Measurements from ENCODE around the gene GFRA4.
A peak's percentile ranks its signal among the peaks of the same experiment; 100 is the strongest.

GFRA4 gene

DNA sequence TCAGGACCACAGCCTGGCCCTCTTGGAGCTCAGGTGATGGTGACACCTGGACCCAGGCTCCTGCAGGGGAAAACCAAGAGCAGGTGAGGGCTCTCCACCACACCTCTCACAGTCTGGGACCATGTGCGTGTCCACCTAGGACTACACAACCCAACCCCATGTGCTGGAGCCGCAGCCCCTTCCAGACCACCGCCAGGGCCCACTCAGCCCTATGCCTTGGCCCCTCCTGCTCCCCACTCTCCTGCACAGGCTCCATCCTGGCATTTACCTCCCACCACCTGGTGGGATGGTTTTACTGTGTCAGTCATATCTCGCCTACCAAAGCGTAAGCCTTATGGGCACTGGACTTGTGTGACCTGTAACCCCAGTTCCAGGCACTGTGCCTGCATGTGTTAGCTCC lies 31.7 kb upstream of the GFRA4 start:
- no peak for DNase-seq (ENCODE audit: low spot score)

DNA sequence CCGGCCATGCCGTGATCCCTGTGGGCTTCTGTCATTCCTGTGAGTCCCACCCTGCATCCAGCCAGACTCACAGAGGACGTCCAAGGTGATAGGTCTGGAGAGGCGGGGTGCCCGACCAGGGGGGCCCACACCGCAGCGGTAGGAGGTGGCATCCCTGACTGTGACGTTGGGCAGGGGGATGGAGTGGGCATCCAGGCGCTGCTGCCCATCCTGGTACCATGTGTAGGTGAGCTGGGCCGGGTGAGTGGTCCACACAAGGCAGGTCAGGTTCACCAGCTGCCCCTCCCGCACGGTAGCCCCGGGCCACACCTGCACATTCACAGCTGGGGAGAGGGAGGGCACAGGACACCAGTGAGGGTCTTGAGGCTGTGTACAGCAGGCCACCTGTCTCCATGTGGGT lies 30.2 kb upstream of the GFRA4 start:
- no peak for DNase-seq (ENCODE audit: low spot score)

DNA sequence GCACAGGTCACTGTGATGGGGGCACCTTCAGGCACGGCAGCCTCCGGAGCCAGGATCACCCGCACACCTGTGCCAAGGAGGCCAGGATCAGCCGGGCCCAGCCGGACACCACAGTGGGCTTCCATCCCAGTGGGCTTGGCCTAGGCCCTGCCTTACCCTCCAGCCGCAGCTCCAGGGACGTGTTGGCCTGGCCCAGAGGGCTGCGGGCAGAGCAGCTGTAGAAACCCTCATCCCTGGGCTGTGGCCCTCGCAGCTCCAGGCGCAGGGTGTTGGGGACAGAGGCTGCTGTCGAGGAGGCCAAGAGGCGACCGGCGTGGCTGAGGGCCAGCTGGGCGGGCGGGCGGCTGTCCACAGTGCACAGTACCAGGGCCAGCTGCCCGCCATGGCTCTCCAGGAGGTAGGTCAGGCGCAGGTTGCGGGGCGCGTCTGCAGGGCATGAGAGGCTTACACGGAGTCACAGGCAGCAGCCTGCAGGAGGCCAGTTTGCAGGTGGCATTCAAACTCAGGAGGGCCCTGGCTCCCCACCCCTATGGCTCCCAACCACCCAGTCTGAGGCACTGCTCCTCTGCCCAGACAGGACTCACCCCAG lies 29.6 kb upstream of the GFRA4 start:
- no peak for DNase-seq (ENCODE audit: low spot score)

DNA sequence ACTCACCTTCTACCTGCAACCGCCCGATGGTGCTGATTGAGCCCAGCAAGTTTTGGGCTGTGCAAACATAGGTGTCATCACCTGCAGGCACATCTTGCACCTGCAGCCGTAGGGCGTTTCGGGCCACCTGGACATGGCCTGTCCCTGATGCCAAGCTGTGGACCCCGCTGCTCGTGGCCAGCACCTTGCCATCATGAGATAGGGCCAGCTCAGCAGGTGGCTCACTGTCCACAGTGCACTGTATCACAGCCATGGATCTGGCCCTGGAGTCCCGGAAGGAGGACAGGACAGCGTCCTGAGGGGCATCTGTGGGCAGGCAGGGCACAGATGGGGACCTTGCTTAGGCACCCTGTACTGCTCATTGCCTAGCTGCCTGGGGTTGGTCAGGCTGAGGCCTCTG lies 28.7 kb upstream of the GFRA4 start:
- no peak for DNase-seq (ENCODE audit: low spot score)

GRCh38 chr20:3691306-3691705 lies 28.1 kb upstream of the GFRA4 start:
- no peak for DNase-seq (ENCODE audit: low spot score)

DNA sequence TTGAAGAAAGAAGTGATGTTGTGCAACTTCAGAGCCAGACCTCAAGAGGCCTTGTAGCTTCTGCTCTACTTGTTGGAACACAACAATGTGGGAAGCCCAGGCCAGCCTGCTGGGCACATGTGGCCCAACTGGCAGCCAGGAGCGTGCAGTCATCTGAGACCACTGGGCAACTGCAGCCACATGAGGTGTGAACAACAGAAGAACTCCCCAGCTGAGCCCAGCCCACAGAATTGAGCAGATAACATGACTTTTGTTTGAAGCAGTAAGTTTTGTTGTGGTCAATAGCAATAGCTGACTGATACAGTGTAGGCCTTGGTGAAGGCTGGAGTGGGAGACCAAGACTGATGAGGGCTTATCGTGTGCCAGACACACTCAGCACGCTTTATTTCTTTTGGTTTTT lies 27.2 kb upstream of the GFRA4 start:
- no peak for DNase-seq (ENCODE audit: low spot score)

GRCh38 chr20:3689978-3690377 lies 26.8 kb upstream of the GFRA4 start:
- no peak for DNase-seq (ENCODE audit: low spot score)

- peak; percentile 27 for DNase-seq (ENCODE audit: low spot score)
Measured at GRCh38 chr20:3687655-3688054, 24.5 kb upstream of the GFRA4 start.

DNA sequence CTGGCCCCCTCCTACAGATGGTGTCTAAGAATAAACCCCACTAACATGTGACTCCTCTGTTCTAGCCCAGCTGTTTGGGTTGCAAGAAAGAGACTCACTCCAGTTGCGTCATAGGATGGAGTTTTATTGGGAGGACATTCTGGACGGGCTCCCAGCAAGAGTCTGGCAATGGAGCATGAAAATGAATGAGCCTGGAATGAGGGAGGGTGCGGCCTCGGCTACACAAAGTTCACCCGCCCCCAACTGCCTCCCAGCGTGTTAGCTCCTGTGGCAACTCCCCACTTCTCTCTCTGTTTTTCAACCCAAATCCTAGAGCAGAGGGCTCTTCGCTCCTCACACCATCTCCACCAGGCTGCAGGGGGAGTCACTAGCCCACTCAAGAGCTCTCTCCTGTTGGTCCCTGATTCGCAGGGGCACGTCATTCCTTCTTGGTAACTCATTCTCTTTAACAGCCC lies 23.7 kb upstream of the GFRA4 start:
- peak; percentile 66 for DNase-seq (ENCODE audit: low spot score)

GRCh38 chr20:3686421-3686820 lies 23.2 kb upstream of the GFRA4 start:
- no peak for DNase-seq (ENCODE audit: low spot score)

GRCh38 chr20:3685341-3685740 lies 22.1 kb upstream of the GFRA4 start:
- no peak for DNase-seq (ENCODE audit: low spot score)

DNA sequence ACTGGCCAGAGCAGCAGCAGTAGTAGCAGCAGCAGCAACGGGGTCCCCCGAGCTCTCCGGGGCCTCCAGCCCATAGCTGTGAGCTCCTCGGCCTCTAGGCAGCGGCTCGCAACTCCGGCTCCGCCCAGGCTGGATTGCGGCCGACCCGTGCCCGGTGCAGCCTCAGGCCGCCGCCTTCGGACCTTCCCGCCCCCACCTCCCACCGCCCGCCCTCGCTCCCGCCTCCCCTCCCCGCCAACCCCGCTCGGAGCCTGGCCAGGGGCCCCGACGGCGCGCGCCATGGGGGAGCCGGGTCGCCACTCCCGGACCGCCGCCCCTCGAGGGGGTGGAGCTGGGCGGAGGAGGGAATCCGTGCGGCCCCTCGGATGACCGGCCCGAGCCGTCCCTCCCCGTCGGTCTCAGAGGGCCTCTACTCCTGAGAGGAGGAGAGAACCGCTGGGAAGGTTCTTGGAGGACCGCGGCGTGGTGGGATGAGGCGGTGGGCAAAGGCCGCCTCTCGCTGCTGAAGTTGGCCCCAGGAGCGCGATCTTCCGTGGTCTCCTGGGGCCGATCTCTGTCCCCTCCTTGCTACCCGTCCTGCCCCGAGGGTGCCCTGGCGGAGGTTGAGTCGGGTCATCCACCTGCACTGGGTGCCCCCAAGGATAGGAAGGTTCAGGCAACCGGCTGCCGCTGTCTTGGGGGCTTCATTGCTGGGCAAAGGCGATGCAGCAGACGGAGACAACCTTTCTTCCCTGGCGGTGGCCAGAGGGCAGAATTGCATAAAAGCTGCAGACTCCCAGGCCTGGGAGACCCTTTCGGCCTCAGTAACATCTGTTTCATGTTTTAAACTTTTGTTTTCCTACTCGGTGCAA lies 19.0 kb upstream of the GFRA4 start, which contains the start of gene ADAM33:
TSS of gene ADAM33 (minus strand) at position 80 of the 851 bp plus-strand sequence. CDS start at position 74, 6 bp downstream.
- no peak for DNase-seq (ENCODE audit: low spot score)

DNA sequence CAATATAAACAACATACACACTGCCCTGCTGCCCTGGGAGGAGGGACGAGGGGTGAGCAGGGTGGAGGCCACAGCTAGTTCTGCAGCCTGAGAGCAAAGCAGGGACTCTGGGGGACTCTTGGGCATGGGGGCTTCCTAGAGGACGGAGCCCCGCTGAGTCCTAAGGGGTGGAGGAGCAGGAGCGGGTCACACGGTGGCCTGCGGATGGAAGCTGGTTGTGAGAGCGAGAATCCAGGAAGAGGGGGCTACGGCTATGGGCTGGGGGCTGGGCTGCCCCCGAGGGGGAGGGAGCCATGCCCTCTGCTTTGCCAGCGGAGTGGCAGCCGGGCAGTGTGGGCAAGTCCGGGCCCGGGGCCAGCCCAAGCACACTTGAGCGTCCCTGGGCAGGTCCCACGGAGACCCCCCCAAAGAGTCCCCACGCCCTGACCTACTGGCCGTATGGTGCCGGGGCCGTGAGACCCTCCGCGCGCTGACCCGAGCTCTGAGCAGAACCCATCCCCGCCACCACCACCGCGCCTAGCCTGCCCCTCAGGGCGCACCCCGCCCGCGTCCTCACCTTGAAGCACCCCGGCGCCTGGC lies 18.2 kb upstream of the GFRA4 start:
- no peak for DNase-seq (ENCODE audit: low spot score)

DNA sequence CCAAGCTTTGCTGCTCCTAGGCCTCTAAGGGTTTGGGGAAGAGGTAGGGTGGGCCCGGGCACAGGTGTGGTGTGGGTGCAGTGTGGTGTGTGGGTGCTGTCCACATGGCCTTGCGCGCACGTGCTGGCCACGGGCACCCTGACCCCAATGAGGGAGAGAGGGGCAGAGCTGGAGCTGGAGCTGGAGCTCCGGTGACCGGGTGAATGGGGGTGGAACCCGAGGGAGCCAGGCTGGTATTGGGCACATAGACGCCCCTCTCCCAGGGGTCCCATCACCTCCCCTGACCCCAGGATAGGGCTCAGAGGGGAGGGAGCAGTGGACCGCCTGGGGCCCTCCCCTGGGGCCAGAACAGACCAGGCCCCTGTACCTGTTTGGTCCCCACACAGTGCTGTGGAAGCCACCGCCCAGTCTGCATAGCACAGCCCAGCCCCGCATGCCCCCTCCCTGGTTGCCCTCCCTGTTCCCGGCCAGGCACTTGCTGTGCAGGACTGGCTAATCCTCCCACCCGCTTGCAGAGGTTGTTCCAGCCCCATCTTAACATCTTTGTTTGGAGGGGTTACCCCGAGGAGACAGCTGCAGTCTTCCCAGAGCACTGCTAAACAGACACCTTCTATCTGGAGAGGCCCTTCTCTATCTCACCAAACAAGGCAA lies 17.6 kb upstream of the GFRA4 start:
- DNase-seq (ENCODE audit: low spot score), result no peak

GRCh38 chr20:3679749-3680700 lies 16.8 kb upstream of the GFRA4 start:
- no peak for DNase-seq (ENCODE audit: low spot score)

DNA sequence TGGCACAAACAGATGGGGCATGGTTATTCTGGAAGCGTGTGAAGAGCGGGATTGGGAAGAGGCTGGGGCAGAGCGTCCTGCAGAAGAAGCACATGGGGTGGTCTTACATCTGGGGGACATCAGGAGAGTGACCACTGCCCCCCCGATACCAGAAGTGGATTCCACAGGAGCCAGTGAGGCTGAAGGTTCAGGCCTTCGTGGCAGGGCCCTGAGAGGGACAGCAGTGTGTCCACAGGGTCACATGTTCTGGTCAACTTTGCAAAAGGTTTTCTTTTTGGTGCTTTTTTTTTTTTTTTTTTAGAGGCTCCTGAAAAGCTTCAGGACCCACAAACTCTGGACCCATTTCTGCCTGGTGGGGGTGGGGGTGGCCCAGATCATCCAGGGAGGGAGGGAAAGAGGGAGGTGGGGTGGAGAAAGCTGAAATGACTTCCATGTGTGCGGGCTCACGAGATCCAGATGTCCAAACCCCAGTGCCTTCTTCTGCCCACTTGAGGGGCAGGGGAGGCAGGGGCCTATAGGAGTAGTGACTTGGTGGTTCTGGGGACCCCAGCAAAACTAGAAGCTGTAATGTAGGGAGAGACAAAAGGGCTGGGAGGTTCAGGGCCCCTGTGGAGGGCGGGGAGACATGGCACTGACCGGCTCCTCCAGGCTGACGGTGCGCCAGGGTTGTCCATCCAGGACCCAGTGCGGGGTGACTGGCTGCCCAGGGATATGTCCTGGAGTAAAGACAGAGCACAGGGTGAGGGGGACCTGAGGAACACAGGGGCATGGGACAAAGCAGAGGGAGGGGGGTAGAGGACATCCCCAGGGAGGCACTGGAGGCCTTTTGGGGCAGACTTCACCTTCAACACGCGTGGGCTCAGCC lies 15.9 kb upstream of the GFRA4 start:
- no peak for DNase-seq (ENCODE audit: low spot score)

DNA sequence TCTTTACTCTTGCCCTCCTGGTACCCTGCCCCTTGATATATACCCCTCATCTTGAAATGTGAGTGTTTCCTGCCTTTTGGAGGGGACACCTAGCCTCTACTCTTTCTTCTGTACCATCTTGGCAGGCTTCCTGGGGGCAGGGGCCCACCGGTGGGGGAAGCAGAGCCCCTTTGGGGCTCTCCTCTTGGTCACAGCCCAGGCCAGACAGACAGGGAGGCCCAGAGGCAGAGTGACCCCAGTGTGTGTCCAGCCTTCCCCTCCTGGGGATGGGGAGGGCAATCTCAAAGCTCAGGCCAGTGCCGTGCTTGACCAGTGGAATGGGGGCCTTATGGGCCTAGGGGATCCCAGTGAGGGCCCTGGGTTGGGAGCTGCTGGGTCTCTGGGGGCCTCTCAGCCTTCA lies 15.0 kb upstream of the GFRA4 start:
- DNase-seq (ENCODE audit: low spot score), result no peak

DNA sequence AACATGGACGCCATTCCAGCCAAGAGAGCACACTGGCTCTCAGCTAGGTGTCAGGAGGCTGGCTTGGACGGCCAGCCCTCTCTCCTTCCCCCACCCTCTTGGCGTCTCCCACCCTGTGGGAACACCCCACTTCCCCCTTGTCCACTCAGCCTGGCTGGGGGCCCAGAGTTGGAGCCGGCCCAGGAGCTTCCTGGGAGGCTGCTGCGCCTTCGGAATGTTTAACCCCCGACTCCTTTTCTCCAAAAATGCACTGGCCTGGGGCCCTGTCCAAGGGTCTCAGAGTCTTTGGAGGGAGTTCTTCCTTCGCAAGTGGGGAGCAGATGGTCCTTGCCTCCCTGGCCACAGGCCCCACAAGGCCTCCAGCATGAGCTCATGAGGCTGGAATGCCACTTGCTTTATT lies 14.5 kb upstream of the GFRA4 start:
- DNase-seq (ENCODE audit: low spot score), result no peak

DNA sequence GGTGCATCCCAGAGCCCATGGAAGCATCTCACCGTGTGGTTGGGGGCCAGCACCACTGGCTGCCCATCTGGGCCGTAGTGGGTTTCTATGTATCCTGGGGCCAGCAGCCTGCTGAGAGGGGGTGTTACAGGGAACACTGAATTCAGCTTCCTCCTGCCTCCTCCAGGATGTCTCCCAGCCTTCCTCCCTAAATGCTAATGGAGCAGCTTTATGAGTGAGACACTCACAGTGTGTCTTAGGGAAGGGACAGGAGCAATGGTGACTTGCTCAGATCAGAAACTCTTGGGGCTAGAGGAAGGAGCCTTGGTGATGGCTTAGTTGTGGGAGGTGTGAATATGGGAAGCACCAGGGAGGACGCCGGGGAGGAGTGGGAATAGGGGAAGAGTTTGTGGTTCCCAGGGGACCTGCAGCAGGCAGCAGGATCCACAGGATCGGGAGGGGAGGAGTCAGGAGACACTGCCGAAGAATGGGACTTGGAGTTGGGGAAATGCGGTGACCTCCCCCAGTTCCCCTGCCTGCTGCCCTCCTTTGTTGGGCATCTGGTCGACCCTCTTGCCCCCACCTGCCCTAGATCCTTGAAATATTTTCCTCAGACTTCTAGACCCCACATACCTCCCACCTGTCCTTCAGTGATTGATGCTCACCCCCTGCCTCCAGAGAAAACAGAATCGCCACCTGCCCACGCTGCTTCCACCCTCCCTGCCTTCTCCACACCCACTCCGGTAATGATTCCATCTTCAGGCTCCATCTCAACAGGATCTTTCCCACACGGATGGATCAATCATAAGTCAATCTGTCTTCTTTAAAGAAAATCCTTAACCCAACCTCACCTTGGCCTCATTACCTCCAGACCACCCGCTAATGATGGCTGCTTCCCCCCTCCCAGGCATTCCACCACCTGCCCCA lies 12.0 kb upstream of the GFRA4 start:
- DNase-seq (ENCODE audit: low spot score), result no peak

GRCh38 chr20:3674447-3674846 lies 11.2 kb upstream of the GFRA4 start:
- DNase-seq (ENCODE audit: low spot score), result no peak
